Measurements from ENCODE around the gene WAPL. TPM values are rescaled to one million over a fixed set of nuclear protein-coding genes. Genes with fewer than 3 reads are reported as not detected.

The WAPL gene
- total and polyA plus RNA-seq, 2 of the 13 experiments (the other 11 are each of a cell fraction or from before 2014, with no cell fraction given) = 13.2 to 43.5 TPM

- TF ChIP-seq BORCS8-MEF2B (CRISPR knock-in tag; IDR thresholded peaks at IDR 0.05) (no peak), ZNF251 (CRISPR knock-in tag; IDR thresholded peaks at IDR 0.05) (no peak), ZNF720 (CRISPR knock-in tag; IDR thresholded peaks at IDR 0.05) (no peak), PCBP1 (IDR thresholded peaks at IDR 0.05; ENCODE audit: borderline replicate concordance, low read depth, low read length) (0 out of 2 replicates have a peak, but pooled peaks have one; percentile 3), SAFB2 (CRISPR knock-in tag; IDR thresholded peaks at IDR 0.05; ENCODE audit: borderline replicate concordance, low read depth) (no peak), ZBTB21 (CRISPR knock-in tag; IDR thresholded peaks at IDR 0.05) (no peak), PRDM10 (CRISPR knock-in tag; IDR thresholded peaks at IDR 0.05; ENCODE audit: low read depth) (no peak), ZNF652 (CRISPR knock-in tag; IDR thresholded peaks at IDR 0.05; ENCODE audit: borderline replicate concordance, low read depth) (no peak), ZBTB7A (CRISPR knock-in tag; IDR thresholded peaks at IDR 0.05) (no peak), HNF1B (CRISPR knock-in tag; IDR thresholded peaks at IDR 0.05) (no peak), PHF20 (CRISPR knock-in tag; IDR thresholded peaks at IDR 0.05) (no peak), ZNF430 (CRISPR knock-in tag; IDR thresholded peaks at IDR 0.05) (no peak), CCDC6 (CRISPR knock-in tag; IDR thresholded peaks at IDR 0.05) (peak; percentile 4; the same call in 1 of the 2 replicates), AFF4 (CRISPR knock-in tag; IDR thresholded peaks at IDR 0.05) (no peak; the same call in 1 of the 2 replicates), HMG20A (CRISPR knock-in tag; IDR thresholded peaks at IDR 0.05; ENCODE audit: borderline replicate concordance) (no peak), EHMT2 (IDR thresholded peaks at IDR 0.05; ENCODE audit: borderline replicate concordance, low read depth, low read length) (no peak), ISL2 (CRISPR knock-in tag; IDR thresholded peaks at IDR 0.05) (no peak)
Observed at GRCh38 chr10:86520871-86521677, 518 bp downstream of the WAPL start (continued).
